Transverse colon (tissue), 4 donors: ENCODE data around the gene ATL2.

Experiments
- EP300 ChIP-seq: sonication (generic); formaldehyde crosslinking; IDR thresholded peaks from one replicate; pipeline ENCODE4 v1.6.1; 2017; ENCODE audit warnings: antibody characterized with exemption, low read depth
- POLR2AphosphoS5 ChIP-seq, 3 donors: sonication (generic); formaldehyde crosslinking; IDR thresholded peaks; one replicate each; pipeline ENCODE4 v1.6.1; 2016; ENCODE audit warnings: antibody characterized with exemption in 3 of 3
- TF ChIP-seq, protein P1 (sequence below), 5 experiments: fragments of 200-600 bp in 3 of 5; fragments of 450-650 bp in 2 of 5; sonication (generic) in 3 of 5; IDR thresholded peaks; 1 replicate in 2 of 5; 2 replicates in 3 of 5; pipeline ENCODE4 v1.5.1; 2016 to 2017; ENCODE audit warnings: antibody characterized with exemption in 5 of 5, inconsistent platforms in 3 of 5, mild to moderate bottlenecking in 2 of 5, moderate library complexity in 1 of 5

- TF ChIP-seq, protein P1, sequence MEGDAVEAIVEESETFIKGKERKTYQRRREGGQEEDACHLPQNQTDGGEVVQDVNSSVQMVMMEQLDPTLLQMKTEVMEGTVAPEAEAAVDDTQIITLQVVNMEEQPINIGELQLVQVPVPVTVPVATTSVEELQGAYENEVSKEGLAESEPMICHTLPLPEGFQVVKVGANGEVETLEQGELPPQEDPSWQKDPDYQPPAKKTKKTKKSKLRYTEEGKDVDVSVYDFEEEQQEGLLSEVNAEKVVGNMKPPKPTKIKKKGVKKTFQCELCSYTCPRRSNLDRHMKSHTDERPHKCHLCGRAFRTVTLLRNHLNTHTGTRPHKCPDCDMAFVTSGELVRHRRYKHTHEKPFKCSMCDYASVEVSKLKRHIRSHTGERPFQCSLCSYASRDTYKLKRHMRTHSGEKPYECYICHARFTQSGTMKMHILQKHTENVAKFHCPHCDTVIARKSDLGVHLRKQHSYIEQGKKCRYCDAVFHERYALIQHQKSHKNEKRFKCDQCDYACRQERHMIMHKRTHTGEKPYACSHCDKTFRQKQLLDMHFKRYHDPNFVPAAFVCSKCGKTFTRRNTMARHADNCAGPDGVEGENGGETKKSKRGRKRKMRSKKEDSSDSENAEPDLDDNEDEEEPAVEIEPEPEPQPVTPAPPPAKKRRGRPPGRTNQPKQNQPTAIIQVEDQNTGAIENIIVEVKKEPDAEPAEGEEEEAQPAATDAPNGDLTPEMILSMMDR (IDR thresholded peaks at IDR 0.05): no peak
- TF ChIP-seq EP300 (peak; percentile 14), POLR2AphosphoS5 (IDR thresholded peaks at IDR 0.05) (no peak)
Measured at GRCh38 chr2:38284971-38285370, 92.1 kb downstream of the ATL2 start.
